HFFc6 (cell line): ENCODE data around the gene DENND5A. TPM values are rescaled to one million over a fixed set of nuclear protein-coding genes. Genes with fewer than 3 reads are reported as not detected.

Experiments used
- DNase-seq: peaks from one replicate; pipeline ENCODE4 v3.0.0-alpha.2; 2018
- H3K27ac Mint-ChIP-seq: 2 replicates; pipeline ENCODE4 v1.8.0; 2020; ENCODE audit warnings: mild to moderate bottlenecking, mixed read lengths
- H3K27me3 Mint-ChIP-seq: 2 replicates; pipeline ENCODE4 v1.8.0; 2021; ENCODE audit warnings: mild to moderate bottlenecking, moderate library complexity, mixed read lengths; ENCODE audit not compliant: insufficient read depth
- H3K36me3 Mint-ChIP-seq: 2 replicates; pipeline ENCODE4 v1.8.0; 2021; ENCODE audit warnings: low read depth, mixed read lengths
- H3K4me1 Mint-ChIP-seq: 2 replicates; pipeline ENCODE4 v1.8.0; 2020; ENCODE audit warnings: low read depth, mixed read lengths
- H3K4me3 Mint-ChIP-seq: 2 replicates; pipeline ENCODE4 v1.8.0; 2020; ENCODE audit warnings: mild to moderate bottlenecking, moderate library complexity, mixed read lengths
- H3K9me3 Mint-ChIP-seq: 2 replicates; pipeline ENCODE4 v1.8.0; 2020; ENCODE audit warnings: mild to moderate bottlenecking, mixed read lengths
- total RNA-seq, 6 experiments: library from RNA; stranded (reverse); fragmentation: NEBNext Ultra II Directional; extraction: Animal tissue kit (Norgen Biotek cat#: 25700); gene quantifications; 2 replicates in 1 of 6; 3 replicates in 5 of 6; pipeline ENCODE4 v1.2.3, GENCODE V29; 2021
- TF ChIP-seq, protein P1 (sequence below): fragments of 200-600 bp; sonication (generic); IDR thresholded peaks from 2 replicates; pipeline ENCODE4 v1.5.0; 2021; ENCODE audit warnings: antibody characterized with exemption, mild to moderate bottlenecking

DENND5A gene
- total RNA-seq, 6 experiments from 2014 or later = 82.0 to 106 (median 92.8) TPM

DNA sequence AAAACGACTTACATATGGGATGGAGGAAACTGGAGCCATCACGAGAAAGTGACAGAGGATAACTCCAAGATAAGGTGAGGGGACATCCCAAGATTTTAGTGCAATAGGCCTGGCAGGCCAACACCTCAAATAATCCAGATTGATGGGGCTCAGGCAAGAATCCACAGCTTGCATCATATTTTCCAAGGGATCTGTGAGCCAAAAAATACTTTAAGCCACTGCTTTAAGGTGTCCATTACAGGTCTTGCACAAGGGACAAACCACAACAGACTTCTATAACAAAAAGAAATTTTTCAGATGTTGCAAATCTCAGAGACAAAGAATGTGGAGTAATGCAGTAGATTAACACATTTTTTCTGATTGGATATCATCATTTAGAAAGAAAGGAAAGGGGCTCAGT, 45.6 kb downstream of the DENND5A start:
- Mint-ChIP-seq H3K27ac (peak overlapping the region; percentile 52; the same call in 1 of the 2 replicates), H3K27me3 (no peaks in the 10 kb centered on the region; the same call in 1 of the 2 replicates), H3K36me3 (no peaks in the 10 kb centered on the region), H3K4me1 (peaks cover 30% of the 10 kb centered on the region), H3K4me3 (no peak overlapping the region), H3K9me3 (no peaks in the 10 kb centered on the region)
- TF ChIP-seq, protein P1, sequence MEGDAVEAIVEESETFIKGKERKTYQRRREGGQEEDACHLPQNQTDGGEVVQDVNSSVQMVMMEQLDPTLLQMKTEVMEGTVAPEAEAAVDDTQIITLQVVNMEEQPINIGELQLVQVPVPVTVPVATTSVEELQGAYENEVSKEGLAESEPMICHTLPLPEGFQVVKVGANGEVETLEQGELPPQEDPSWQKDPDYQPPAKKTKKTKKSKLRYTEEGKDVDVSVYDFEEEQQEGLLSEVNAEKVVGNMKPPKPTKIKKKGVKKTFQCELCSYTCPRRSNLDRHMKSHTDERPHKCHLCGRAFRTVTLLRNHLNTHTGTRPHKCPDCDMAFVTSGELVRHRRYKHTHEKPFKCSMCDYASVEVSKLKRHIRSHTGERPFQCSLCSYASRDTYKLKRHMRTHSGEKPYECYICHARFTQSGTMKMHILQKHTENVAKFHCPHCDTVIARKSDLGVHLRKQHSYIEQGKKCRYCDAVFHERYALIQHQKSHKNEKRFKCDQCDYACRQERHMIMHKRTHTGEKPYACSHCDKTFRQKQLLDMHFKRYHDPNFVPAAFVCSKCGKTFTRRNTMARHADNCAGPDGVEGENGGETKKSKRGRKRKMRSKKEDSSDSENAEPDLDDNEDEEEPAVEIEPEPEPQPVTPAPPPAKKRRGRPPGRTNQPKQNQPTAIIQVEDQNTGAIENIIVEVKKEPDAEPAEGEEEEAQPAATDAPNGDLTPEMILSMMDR = no peak
- peak; percentile 41 for DNase-seq

DNA sequence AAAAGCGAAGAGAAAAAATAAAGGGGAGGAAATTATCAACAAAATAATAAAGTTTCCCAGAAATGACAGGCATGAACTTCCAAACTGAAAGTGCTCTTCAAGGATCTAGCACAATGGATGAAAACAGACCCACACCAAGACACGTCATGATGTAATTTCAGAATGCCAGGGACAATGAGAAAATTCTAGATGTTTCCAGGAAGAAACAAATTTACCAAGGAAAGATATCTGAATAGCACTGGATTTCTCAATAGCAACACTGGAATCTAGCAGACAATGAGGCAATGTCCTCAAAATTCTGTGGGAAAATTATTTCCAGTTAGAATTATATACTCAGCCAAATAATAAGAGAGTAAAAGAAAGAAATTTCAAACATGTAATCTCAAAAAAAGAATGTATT, 46.0 kb downstream of the DENND5A start:
- H3K27ac Mint-ChIP-seq = peak overlapping the region; percentile 52
- H3K4me3 Mint-ChIP-seq = no peak overlapping the region
- peaks cover 35% of the 10 kb centered on the region for H3K4me1 Mint-ChIP-seq
- no peaks in the 10 kb centered on the region for H3K27me3 Mint-ChIP-seq
- DNase-seq = no peak
- no peaks in the 10 kb centered on the region for H3K36me3 Mint-ChIP-seq
- H3K9me3 Mint-ChIP-seq = no peaks in the 10 kb centered on the region
- TF ChIP-seq, protein P1 = no peak

DNA sequence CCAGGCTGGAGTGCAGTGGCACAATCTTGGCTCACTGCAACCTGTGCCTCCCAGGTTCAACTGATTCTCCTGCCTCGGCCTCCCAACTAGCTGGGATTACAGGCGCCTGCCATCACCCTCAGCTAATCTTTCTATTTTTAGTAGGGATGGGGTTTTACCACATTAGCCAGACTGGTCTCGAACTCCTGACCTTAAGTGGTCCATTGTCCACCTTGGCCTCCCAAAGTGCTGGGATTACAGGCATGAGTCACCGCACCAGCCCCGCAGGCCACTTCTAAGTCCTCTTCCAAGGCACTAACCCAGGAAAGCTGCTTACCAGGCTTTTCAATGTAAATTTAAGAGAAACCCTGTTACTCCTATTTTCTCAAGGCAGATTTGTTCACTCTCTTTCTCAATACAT, 50.4 kb downstream of the DENND5A start:
- H3K9me3 Mint-ChIP-seq = no peaks in the 10 kb centered on the region
- no peak overlapping the region for H3K4me3 Mint-ChIP-seq
- H3K27me3 Mint-ChIP-seq = no peaks in the 10 kb centered on the region
- DNase-seq = peak; percentile 22
- peaks cover 12% of the 10 kb centered on the region for H3K36me3 Mint-ChIP-seq
- TF ChIP-seq, protein P1 = no peak
- peaks cover 61% of the 10 kb centered on the region for H3K4me1 Mint-ChIP-seq
- H3K27ac Mint-ChIP-seq = peak overlapping the region; percentile 45

DNA sequence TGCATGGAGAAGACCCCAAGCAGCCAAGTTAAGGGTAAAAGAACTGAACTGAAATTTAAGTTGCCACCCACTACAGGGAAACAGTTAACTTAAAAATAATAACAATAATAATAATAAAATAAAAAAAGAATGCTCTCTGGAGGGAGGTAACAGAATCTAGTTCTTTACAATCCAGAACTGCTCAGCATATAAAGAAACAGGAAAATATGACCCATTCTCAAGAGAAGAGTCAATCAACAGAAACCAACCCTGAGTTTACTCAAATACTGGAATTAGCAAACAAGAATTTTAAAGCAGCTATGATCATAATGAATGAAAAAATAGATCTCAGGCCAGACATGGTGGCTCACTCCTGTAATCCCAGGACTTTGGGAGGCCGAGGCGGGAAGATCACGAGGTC, 53.8 kb downstream of the DENND5A start:
- Mint-ChIP-seq H3K27ac (peak overlapping the region; percentile 30; the same call in 1 of the 2 replicates), H3K27me3 (no peaks in the 10 kb centered on the region), H3K4me1 (peaks cover 86% of the 10 kb centered on the region), H3K9me3 (no peaks in the 10 kb centered on the region), H3K36me3 (peaks cover 12% of the 10 kb centered on the region), H3K4me3 (peak overlapping the region; percentile 13; the same call in 1 of the 2 replicates)
- DNase-seq = no peak
- TF ChIP-seq, protein P1 = no peak

DNA sequence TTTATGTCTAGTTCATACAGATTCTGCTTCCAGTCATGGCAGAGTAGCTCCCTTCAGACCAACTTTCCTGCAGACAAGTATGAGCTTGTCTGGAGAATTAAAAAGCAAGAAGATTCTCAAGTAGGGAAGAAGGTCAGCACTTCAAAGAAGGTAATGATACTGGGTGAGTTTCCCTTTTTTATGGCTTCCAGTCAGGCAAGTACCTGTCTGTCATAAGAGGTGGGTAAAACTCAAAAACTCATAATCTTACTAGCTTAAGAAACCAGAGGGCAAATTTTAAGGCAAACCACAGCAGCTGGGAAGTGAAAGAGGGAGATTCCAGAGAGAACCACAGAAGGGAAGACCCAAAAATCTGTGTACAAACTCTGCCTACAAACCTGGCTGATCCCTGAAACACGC, 54.2 kb downstream of the DENND5A start:
- peaks cover 12% of the 10 kb centered on the region for H3K36me3 Mint-ChIP-seq
- H3K27ac Mint-ChIP-seq = peak overlapping the region; percentile 36
- H3K9me3 Mint-ChIP-seq = no peaks in the 10 kb centered on the region
- no peaks in the 10 kb centered on the region for H3K27me3 Mint-ChIP-seq
- DNase-seq = no peak
- H3K4me3 Mint-ChIP-seq = peak overlapping the region; percentile 3; the same call in 1 of the 2 replicates
- TF ChIP-seq, protein P1 = no peak
- peaks cover 86% of the 10 kb centered on the region for H3K4me1 Mint-ChIP-seq
